Spinal cord (tissue), 10 donors: Measurements from ENCODE around the gene C8A. TPM values are rescaled to one million over a fixed set of nuclear protein-coding genes. Genes with fewer than 3 reads are reported as not detected.

ENCODE experiments used
- DNase-seq, 6 donors: peaks; one replicate each; pipeline versions ENCODE4 v3.0.0 to v3.0.0-alpha.2; 2013 to 2015; ENCODE audit warnings: low spot score in 6 of 6, low read depth in 4 of 6
- H3K27ac ChIP-seq: one replicate; pipeline ENCODE4 v1.5.1; 2013; ENCODE audit warnings: low read depth, low read length, control low read depth
- H3K27me3 ChIP-seq: one replicate; pipeline ENCODE4 v1.6.1; 2013; ENCODE audit warnings: low read length; ENCODE audit not compliant: control insufficient read depth, insufficient read depth
- H3K36me3 ChIP-seq: one replicate; pipeline ENCODE4 v1.6.1; 2013; ENCODE audit warnings: low read length; ENCODE audit not compliant: control insufficient read depth, insufficient read depth
- H3K4me1 ChIP-seq: one replicate; pipeline ENCODE4 v1.6.1; 2013; ENCODE audit warnings: low read length; ENCODE audit not compliant: control insufficient read depth, insufficient read depth
- H3K4me3 ChIP-seq: one replicate; pipeline ENCODE4 v1.5.1; 2013; ENCODE audit warnings: low read depth, low read length, control low read depth
- H3K9me3 ChIP-seq: one replicate; pipeline ENCODE4 v1.6.1; 2013; ENCODE audit warnings: low read length; ENCODE audit not compliant: control insufficient read depth, insufficient read depth
- WGBS: methylation state at CpG from one replicate; pipeline ENCODE4 v1.1.5; 2013; ENCODE audit warnings: missing lambda C conversion rate; ENCODE audit not compliant: insufficient coverage; 5-methylcytosine and 5-hydroxymethylcytosine counted together
- polyA plus RNA-seq, 2 donors: library from polyadenylated mRNA; unstranded; fragments of 120-200 nt; gene quantifications; one replicate each; pipeline ENCODE4 v1.2.1, GENCODE V29; 2013; ENCODE audit not compliant: insufficient read length in 2 of 2
- total RNA-seq, 2 donors: library from RNA; depleted of rRNA in 1 of 2; stranded (reverse); fragments of 120-200 nt in 1 of 2; fragments of >200 nt in 1 of 2; gene quantifications; one replicate each; pipeline versions ENCODE4 v1.2.3 to v1.2.4, GENCODE V29; 2013 to 2014
- donor health status: healthy.

C8A gene
- total and polyA plus RNA-seq, 4 donors, result 0.06 TPM; not detected in 3

- Histone ChIP-seq H3K4me3 (no peak overlapping the region), H3K27ac (no peak overlapping the region), H3K36me3 (no peaks in the 10 kb centered on the region), H3K4me1 (no peaks in the 10 kb centered on the region), H3K9me3 (no peaks in the 10 kb centered on the region), H3K27me3 (no peaks in the 10 kb centered on the region)
- 82% methylated on average over 2 of the region's 2 CpGs for WGBS
- DNase-seq, result no peak
Observed at GRCh38 chr1:56939209-56939608, 84.6 kb downstream of the C8A start.

DNA sequence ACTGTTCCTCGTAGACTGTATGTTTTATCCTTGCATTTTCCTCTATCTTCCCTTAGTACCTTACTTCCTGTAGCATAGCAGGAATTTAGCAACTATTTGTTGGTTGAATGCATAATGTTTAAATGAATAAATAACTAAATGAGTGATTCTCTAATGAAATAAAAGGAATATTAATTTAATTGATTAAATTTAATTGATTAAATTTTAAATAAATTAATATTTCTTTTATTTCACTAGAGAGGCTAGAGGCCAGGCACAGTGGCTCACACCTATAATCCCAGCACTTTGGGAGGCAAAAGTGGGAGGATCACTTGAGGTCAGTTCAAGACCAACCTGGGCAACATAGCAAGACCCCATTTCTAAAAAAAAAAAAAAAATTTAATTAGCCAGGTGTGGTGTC is 85.4 kb downstream of the C8A start:
- H3K4me1 ChIP-seq, result no peaks in the 10 kb centered on the region
- no peak overlapping the region for H3K4me3 ChIP-seq
- no peaks in the 10 kb centered on the region for H3K36me3 ChIP-seq
- H3K9me3 ChIP-seq, result no peaks in the 10 kb centered on the region
- H3K27ac ChIP-seq, result no peak overlapping the region
- no CpG with 5 or more reads among the region's 1 CpG for WGBS
- H3K27me3 ChIP-seq, result no peaks in the 10 kb centered on the region
- no peak for DNase-seq

- H3K9me3 ChIP-seq, result no peaks in the 10 kb centered on the region
- 75% methylated on average over 1 of the region's 1 CpG for WGBS
- no peak for DNase-seq
Observed at GRCh38 chr1:56948403-56949023, 93.9 kb downstream of the C8A start.

DNA sequence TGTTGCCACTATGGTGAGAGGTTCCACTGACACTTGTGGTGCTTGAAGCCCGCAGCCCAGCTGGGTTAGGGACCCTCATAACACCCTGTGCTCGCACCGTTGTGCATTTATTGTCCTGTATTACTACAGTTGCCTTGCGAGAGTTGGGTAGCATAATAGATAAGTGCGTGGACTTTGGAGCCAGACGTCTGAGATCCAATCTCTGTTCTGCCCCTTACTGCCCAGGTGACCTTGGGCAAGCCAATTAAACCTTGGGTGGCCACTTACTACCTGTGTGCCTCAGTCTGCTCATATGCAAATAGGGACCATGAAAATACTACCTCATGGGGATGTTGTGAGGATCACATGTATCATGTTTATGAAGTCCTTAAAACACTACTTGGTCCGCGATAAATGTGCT is 97.9 kb downstream of the C8A start:
- no peak for DNase-seq
- no peaks in the 10 kb centered on the region for H3K27me3 ChIP-seq
- WGBS, result 87% methylated on average over 3 of the region's 8 CpGs
- H3K4me1 ChIP-seq, result no peaks in the 10 kb centered on the region
- H3K4me3 ChIP-seq, result no peak overlapping the region
- no peaks in the 10 kb centered on the region for H3K36me3 ChIP-seq
- no peaks in the 10 kb centered on the region for H3K9me3 ChIP-seq
- no peak overlapping the region for H3K27ac ChIP-seq

More at GRCh38 chr1:56948403-56949023, 93.9 kb downstream of the C8A start:
- H3K4me1 ChIP-seq, result no peaks in the 10 kb centered on the region
- no peaks in the 10 kb centered on the region for H3K27me3 ChIP-seq
- no peak overlapping the region for H3K27ac ChIP-seq
- no peak overlapping the region for H3K4me3 ChIP-seq
- H3K36me3 ChIP-seq, result no peaks in the 10 kb centered on the region

- Histone ChIP-seq H3K36me3 (no peaks in the 10 kb centered on the region), H3K27ac (no peak overlapping the region), H3K27me3 (no peaks in the 10 kb centered on the region), H3K9me3 (no peaks in the 10 kb centered on the region), H3K4me3 (no peak overlapping the region), H3K4me1 (no peaks in the 10 kb centered on the region)
- DNase-seq, result no peak
- 69% methylated on average over 4 of the region's 5 CpGs for WGBS
Observed at GRCh38 chr1:56953386-56953785, 98.8 kb downstream of the C8A start.

GRCh38 chr1:56954664-56955063 is 100.1 kb downstream of the C8A start:
- Histone ChIP-seq H3K36me3 (no peaks in the 10 kb centered on the region), H3K4me3 (no peak overlapping the region), H3K4me1 (no peaks in the 10 kb centered on the region), H3K27ac (no peak overlapping the region), H3K9me3 (no peaks in the 10 kb centered on the region), H3K27me3 (no peaks in the 10 kb centered on the region)
- no peak for DNase-seq
- 83% methylated on average over 1 of the region's 1 CpG for WGBS

GRCh38 chr1:56957931-56958330 is 103.3 kb downstream of the C8A start:
- DNase-seq, result peak in 1 of 6 donors; percentile 3
- WGBS, result 58% methylated on average over 2 of the region's 3 CpGs
- H3K9me3 ChIP-seq, result no peaks in the 10 kb centered on the region

GRCh38 chr1:56958526-56958925 is 103.9 kb downstream of the C8A start:
- Histone ChIP-seq H3K4me1 (no peaks in the 10 kb centered on the region), H3K9me3 (no peaks in the 10 kb centered on the region), H3K4me3 (no peak overlapping the region), H3K36me3 (no peaks in the 10 kb centered on the region), H3K27ac (no peak overlapping the region), H3K27me3 (no peaks in the 10 kb centered on the region)
- peak in 1 of 6 donors; percentile 19 for DNase-seq
- 28% methylated on average over 2 of the region's 2 CpGs for WGBS

More at GRCh38 chr1:56957931-56958330, 103.3 kb downstream of the C8A start:
- Histone ChIP-seq H3K36me3 (no peaks in the 10 kb centered on the region), H3K4me1 (no peaks in the 10 kb centered on the region), H3K27ac (no peak overlapping the region), H3K27me3 (no peaks in the 10 kb centered on the region), H3K4me3 (no peak overlapping the region)

DNA sequence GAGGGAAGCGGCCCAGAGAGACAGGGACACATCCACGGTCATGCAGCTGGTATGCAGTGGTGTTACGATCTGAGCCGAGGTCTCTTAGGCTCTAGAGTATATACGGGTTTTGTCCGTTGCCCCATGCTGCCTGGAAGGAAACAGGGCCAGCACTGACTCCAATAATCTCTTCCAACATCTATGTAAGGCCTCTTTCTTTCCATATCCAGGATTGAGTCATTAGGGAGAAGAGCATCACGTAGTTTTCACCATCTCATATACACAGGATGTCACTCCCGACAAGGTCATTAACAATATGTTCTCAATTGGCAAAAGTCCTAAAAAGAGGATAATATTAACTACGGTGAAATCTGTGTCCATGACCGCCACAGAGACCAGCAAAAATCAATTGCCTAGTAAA is 106.8 kb downstream of the C8A start:
- WGBS, result 100% methylated on average over 1 of the region's 10 CpGs

DNA sequence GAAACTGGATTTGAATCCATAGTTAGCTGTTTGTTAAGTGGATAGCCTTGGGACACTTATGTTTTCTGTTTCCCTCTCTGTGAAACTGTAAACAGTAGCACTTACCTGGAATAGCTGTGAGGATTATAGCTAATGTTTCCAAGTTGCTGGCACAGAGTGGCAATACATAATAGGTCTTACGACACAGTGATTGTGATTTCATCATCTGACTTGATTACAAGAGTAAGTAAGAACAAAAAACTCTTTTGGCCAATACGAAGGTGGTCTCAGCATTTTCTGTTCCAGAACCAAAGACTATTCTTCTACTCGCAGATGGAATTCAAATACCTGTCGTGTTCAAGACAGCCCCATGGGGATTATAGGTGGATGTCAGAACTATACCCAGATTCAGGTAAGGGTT is 109.1 kb downstream of the C8A start:
- Histone ChIP-seq H3K9me3 (no peaks in the 10 kb centered on the region), H3K36me3 (no peaks in the 10 kb centered on the region), H3K4me3 (no peak overlapping the region), H3K4me1 (no peaks in the 10 kb centered on the region), H3K27ac (no peak overlapping the region), H3K27me3 (no peaks in the 10 kb centered on the region)
- no CpG with 5 or more reads among the region's 4 CpGs for WGBS
- DNase-seq, result no peak

More for the DNA sequence above, 106.8 kb downstream of the C8A start:
- no peaks in the 10 kb centered on the region for H3K9me3 ChIP-seq
- no peak overlapping the region for H3K27ac ChIP-seq
- H3K27me3 ChIP-seq, result no peaks in the 10 kb centered on the region
- no peaks in the 10 kb centered on the region for H3K4me1 ChIP-seq
- peak in 1 of 6 donors; percentile 18 for DNase-seq
- no peaks in the 10 kb centered on the region for H3K36me3 ChIP-seq
- H3K4me3 ChIP-seq, result no peak overlapping the region
